PC-9 (cell line): Measurements from ENCODE around the gene VMO1. TPM values are rescaled to one million over a fixed set of nuclear protein-coding genes. Genes with fewer than 3 reads are reported as not detected.

Experiments
- BruUV-seq: library from RNA; stranded (reverse); fragments of 400-500 nt; replicated peaks from 2 replicates; lab custom pipeline; 2021; lab: Mats Ljungman, UMichigan
- CTCF ChIA-PET: fragments of 300-600 bp; sonication (Branson Sonifier 250); formaldehyde crosslinking; loops from one replicate; lab custom pipeline; 2022; ENCODE audit warnings: antibody characterized with exemption; lab: Charles Lee
- POLR2A ChIA-PET: fragments of 300-600 bp; sonication (Branson Sonifier 250); formaldehyde crosslinking; loops from one replicate; lab custom pipeline; 2022; ENCODE audit warnings: antibody characterized with exemption; ENCODE audit not compliant: unreplicated experiment; lab: Charles Lee
- DNase-seq, 2 experiments: peaks; one replicate each; pipeline versions ENCODE4 v3.0.0 to v3.0.0-alpha.2; 2015 to 2022; ENCODE audit warnings: mixed read lengths in 1 of 2
- H2AFZ ChIP-seq: fragments of 200-600 bp; sonication (generic); 2 replicates; pipeline ENCODE4 v1.8.1; 2017; ENCODE audit warnings: antibody characterized with exemption
- H3F3A ChIP-seq: fragments of 200-600 bp; sonication (generic); 2 replicates; pipeline ENCODE4 v1.8.1; 2017; ENCODE audit warnings: antibody characterized with exemption, mild to moderate bottlenecking, low read depth; ENCODE audit not compliant: insufficient read depth
- H3K27ac ChIP-seq: fragments of 200-600 bp; sonication (generic); 2 replicates; pipeline ENCODE4 v1.6.1; 2016; ENCODE audit warnings: mixed run types
- H3K27me3 ChIP-seq: fragments of 200-600 bp; sonication (generic); 2 replicates; pipeline ENCODE4 v1.6.1; 2016; ENCODE audit warnings: low read depth, mixed run types; ENCODE audit not compliant: insufficient read depth
- H3K36me3 ChIP-seq: fragments of 200-600 bp; sonication (generic); 2 replicates; pipeline ENCODE4 v1.6.1; 2016; ENCODE audit warnings: low read depth, mixed run types
- H3K4me1 ChIP-seq: fragments of 200-600 bp; sonication (generic); replicated peaks from 2 replicates; pipeline ENCODE4 v1.6.1; 2016; ENCODE audit warnings: mixed run types; ENCODE audit not compliant: insufficient read depth
- H3K4me2 ChIP-seq: fragments of 200-600 bp; sonication (generic); 2 replicates; pipeline ENCODE4 v1.6.1; 2017; ENCODE audit warnings: mixed run types
- H3K4me3 ChIP-seq: fragments of 200-600 bp; sonication (generic); 2 replicates; pipeline ENCODE4 v1.6.1; 2016; ENCODE audit warnings: mixed run types
- H3K79me2 ChIP-seq: fragments of 200-600 bp; sonication (generic); 2 replicates; pipeline ENCODE4 v1.6.1; 2017; ENCODE audit warnings: low read depth, mixed run types
- H3K9me2 ChIP-seq: fragments of 200-600 bp; sonication (generic); 2 replicates; pipeline ENCODE4 v1.8.1; 2017; ENCODE audit warnings: mild to moderate bottlenecking; ENCODE audit not compliant: insufficient read depth
- H3K9me3 ChIP-seq: fragments of 200-600 bp; sonication (generic); 2 replicates; pipeline ENCODE4 v1.8.1; 2016; ENCODE audit warnings: low read depth; ENCODE audit not compliant: insufficient read depth
- H4K20me1 ChIP-seq: fragments of 200-600 bp; sonication (generic); 2 replicates; pipeline ENCODE4 v1.8.1; 2017; ENCODE audit not compliant: insufficient read depth
- CTCF ChIP-seq: fragments of 200-600 bp; sonication (generic); conservative IDR thresholded peaks from 2 replicates; pipeline ENCODE4 v1.6.1; 2017; ENCODE audit warnings: mixed run types, antibody characterized with exemption, mild to moderate bottlenecking, moderate library complexity
- EZH2 ChIP-seq: fragments of 200-600 bp; sonication (generic); IDR thresholded peaks from 2 replicates; pipeline ENCODE4 v1.8.0; 2017; ENCODE audit warnings: antibody characterized with exemption, low read depth
- intact Hi-C: fragments of 100-400 bp; cut with micrococcal nuclease; formaldehyde crosslinking; loops from one replicate; pipeline ENCODE4 v1.10.0; 2022; ENCODE audit not compliant: unreplicated experiment
- total RNA-seq: library from RNA; stranded (reverse); gene quantifications from 2 replicates; pipeline ENCODE4 v1.2.3, GENCODE V29; 2021

Gene VMO1
- total RNA-seq, 1 experiment from 2014 or later = 3.6 TPM

GRCh38 chr17:4753392-4753791 lies 32.8 kb downstream of the VMO1 start:
- no peaks in the 10 kb centered on the region for H3K9me3 ChIP-seq
- H3K4me2 ChIP-seq = no peak overlapping the region
- ChIA-PET CTCF (no interaction called here), POLR2A (interaction anchor here (0.6 to 0.7 kb wide), 2 partner anchors 12 to 15 kb away, joined by 3 to 6 read pairs; no protein-coding TSS in a partner anchor)
- H2AFZ ChIP-seq = no peak overlapping the region
- BruUV-seq = no TSS peak
- H3K27ac ChIP-seq = no peak overlapping the region
- DNase-seq = no peak
- no peak overlapping the region for H3K4me3 ChIP-seq
- no peaks in the 10 kb centered on the region for H3K79me2 ChIP-seq
- TF ChIP-seq EZH2 = no peak
- TF ChIP-seq CTCF = no peak
- no peaks in the 10 kb centered on the region for H3K36me3 ChIP-seq
- no peaks in the 10 kb centered on the region; the same call in 1 of the 2 replicates for H4K20me1 ChIP-seq
- peaks cover 41% of the 10 kb centered on the region for H3K27me3 ChIP-seq
- H3K4me1 ChIP-seq = no peaks in the 10 kb centered on the region
- no peaks in the 10 kb centered on the region; the same call in 1 of the 2 replicates for H3F3A ChIP-seq
- no peaks in the 10 kb centered on the region for H3K9me2 ChIP-seq
- intact Hi-C loops = no loop called here

- no peaks in the 10 kb centered on the region for H3K4me1 ChIP-seq
- TF ChIP-seq CTCF (no peak), EZH2 (no peak)
- peaks cover 35% of the 10 kb centered on the region for H3K27me3 ChIP-seq
- intact Hi-C loops = no loop called here
- no peaks in the 10 kb centered on the region; the same call in 1 of the 2 replicates for H3F3A ChIP-seq
- H3K27ac ChIP-seq = no peak overlapping the region
- BruUV-seq = no TSS peak
- no peak for DNase-seq
- no peak overlapping the region for H3K4me2 ChIP-seq
- H3K9me3 ChIP-seq = no peaks in the 10 kb centered on the region
- no peaks in the 10 kb centered on the region; the same call in 1 of the 2 replicates for H4K20me1 ChIP-seq
- no peaks in the 10 kb centered on the region for H3K79me2 ChIP-seq
- no peaks in the 10 kb centered on the region for H3K36me3 ChIP-seq
- no peak overlapping the region for H2AFZ ChIP-seq
- ChIA-PET CTCF (no interaction called here), POLR2A (no interaction called here)
- H3K9me2 ChIP-seq = no peaks in the 10 kb centered on the region
- H3K4me3 ChIP-seq = no peak overlapping the region
Observed at GRCh38 chr17:4751932-4752331, 34.2 kb downstream of the VMO1 start.

- H3K9me2 ChIP-seq = no peaks in the 10 kb centered on the region
- BruUV-seq = no TSS peak
- H3K4me2 ChIP-seq = no peak overlapping the region
- TF ChIP-seq EZH2 (no peak), CTCF (no peak)
- H3K4me1 ChIP-seq = no peaks in the 10 kb centered on the region
- no peak overlapping the region for H3K4me3 ChIP-seq
- H3K27ac ChIP-seq = no peak overlapping the region
- H3K79me2 ChIP-seq = no peaks in the 10 kb centered on the region
- no peaks in the 10 kb centered on the region for H3K9me3 ChIP-seq
- POLR2A ChIA-PET = no interaction called here
- CTCF ChIA-PET = no interaction called here
- DNase-seq = no peak
- H3K36me3 ChIP-seq = no peaks in the 10 kb centered on the region
- H2AFZ ChIP-seq = no peak overlapping the region
- H3K27me3 ChIP-seq = peaks cover 27% of the 10 kb centered on the region
- H4K20me1 ChIP-seq = no peaks in the 10 kb centered on the region; the same call in 1 of the 2 replicates
- intact Hi-C loops = no loop called here
- no peaks in the 10 kb centered on the region for H3F3A ChIP-seq
Observed at GRCh38 chr17:4750606-4751005, 35.6 kb downstream of the VMO1 start.
